Heart left ventricle (tissue), 13 donors: ENCODE results near the gene TRMT44.

Source experiments
- POLR2A ChIP-seq, 2 donors: fragments of 450-650 bp; IDR thresholded peaks; one replicate each; pipeline ENCODE4 v1.6.1; 2017; ENCODE audit warnings: antibody characterized with exemption in 2 of 2, mild to moderate bottlenecking in 2 of 2, moderate library complexity in 2 of 2
- TF ChIP-seq, protein P1 (sequence below), 12 donors: fragments of 200-600 bp; sonication (generic) in 4 of 12; IDR thresholded peaks; one replicate each; pipeline versions ENCODE4 v1.5.0 to v1.8.0; 2018 to 2022; ENCODE audit warnings: antibody characterized with exemption in 12 of 12, mild to moderate bottlenecking in 5 of 12
- donor health status: ischemic (EF 13 %, LVEDD 7.1; RV severe dilation, severe dysfunction).
- donor health status: DM: no; HTN: yes; CAD: no.
- donor health status: DM: no; HTN: no; CAD: no.
- donor health status: ischemic (EF 25% LVEDD 6.9; RV normal size, moderate dysfunction).
- donor health status: ischemic (EF 25% LVEDD 5.7; RV mildly dilated, moderate dysfunction).
- donor health status: ischemic (EF 35%, LVEDD 5.7; RV mildly dilated, moderate dysfunction).
- donor health status: nonischemic (EF 11% LVEDD 7.7; RV severe dilation, severe dysfunction).
- donor health status: DM: yes; HTN: yes; CAD: no.
- donor health status: PGD.
- donor health status: ischemic (EF 29% LVEDD 5.4; RV normal size, mild dysfunction).
- donor health status: nonischemic (EF 23%, LVEDD 6.1; RV moderate dilation, normal function).

DNA sequence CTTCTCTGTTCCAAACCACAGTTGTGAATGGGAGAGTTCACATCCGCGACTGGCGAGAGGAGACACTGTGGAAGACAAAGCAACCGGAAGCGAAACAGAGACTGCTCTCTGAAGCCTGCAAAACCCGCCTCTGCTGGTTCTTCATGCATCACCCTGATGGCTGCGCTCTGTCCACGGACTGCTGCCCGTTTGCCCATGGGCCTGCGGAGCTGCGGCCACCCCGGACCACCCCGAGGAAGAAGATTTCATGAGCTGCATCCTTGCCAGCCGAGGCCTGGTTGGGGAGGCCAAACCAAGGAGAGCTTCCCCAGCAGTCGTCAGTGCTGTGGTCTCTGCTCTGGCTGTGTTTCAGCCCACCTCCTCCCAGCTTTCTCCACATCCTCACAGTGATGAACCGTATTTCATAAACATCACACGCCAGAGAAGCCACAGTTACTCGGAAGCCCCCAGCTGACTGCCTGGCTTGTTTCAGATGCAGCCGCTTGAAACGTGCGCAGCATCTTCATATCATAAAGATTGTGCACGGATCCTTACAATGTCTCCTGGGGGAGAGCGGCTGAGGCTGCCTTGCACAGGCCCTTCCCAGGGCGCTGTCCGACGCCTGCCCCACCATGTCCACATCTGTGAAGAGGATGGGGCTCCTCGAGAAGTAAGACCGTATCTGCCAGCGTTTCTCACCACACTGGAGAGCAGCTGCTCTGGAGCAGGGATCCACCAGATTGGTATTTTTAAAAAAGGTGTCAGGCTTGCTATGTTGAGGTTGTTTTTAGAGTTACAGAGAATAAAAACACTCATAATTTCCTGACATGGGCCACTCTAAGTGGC, 35.4 kb downstream of the TRMT44 start:
- TF ChIP-seq, protein P1, sequence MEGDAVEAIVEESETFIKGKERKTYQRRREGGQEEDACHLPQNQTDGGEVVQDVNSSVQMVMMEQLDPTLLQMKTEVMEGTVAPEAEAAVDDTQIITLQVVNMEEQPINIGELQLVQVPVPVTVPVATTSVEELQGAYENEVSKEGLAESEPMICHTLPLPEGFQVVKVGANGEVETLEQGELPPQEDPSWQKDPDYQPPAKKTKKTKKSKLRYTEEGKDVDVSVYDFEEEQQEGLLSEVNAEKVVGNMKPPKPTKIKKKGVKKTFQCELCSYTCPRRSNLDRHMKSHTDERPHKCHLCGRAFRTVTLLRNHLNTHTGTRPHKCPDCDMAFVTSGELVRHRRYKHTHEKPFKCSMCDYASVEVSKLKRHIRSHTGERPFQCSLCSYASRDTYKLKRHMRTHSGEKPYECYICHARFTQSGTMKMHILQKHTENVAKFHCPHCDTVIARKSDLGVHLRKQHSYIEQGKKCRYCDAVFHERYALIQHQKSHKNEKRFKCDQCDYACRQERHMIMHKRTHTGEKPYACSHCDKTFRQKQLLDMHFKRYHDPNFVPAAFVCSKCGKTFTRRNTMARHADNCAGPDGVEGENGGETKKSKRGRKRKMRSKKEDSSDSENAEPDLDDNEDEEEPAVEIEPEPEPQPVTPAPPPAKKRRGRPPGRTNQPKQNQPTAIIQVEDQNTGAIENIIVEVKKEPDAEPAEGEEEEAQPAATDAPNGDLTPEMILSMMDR (IDR thresholded peaks at IDR 0.05), result no peak
- TF ChIP-seq POLR2A (IDR thresholded peaks at IDR 0.05), result no peak
